K562 (cell line): ENCODE data around the gene ZDHHC14. TPM values are rescaled to one million over a fixed set of nuclear protein-coding genes. Genes with fewer than 3 reads are reported as not detected.

Experiments used
- ATAC-seq: fragments of 200-7000 bp; cut with Tn5 transposase; 3 replicates; pipeline ENCODE4 v1.9.1; 2020; ENCODE audit warnings: moderate library complexity
- BruUV-seq: library from RNA; stranded (reverse); fragments of 400-500 nt; replicated peaks from 2 replicates; lab custom pipeline; 2021; lab: Mats Ljungman, UMichigan
- CTCF ChIA-PET: fragments of 300-600 bp; formaldehyde crosslinking; extraction: SDS; loops from one replicate; lab custom pipeline; 2021; ENCODE audit warnings: low intra/inter-chr PET ratio; lab: Yijun Ruan, JAX
- POLR2A ChIA-PET: fragments of 300-600, 350-650 bp; sonication (Branson Sonifier 250); formaldehyde crosslinking; extraction: SDS; loops from one replicate; lab custom pipeline; 2021; ENCODE audit warnings: antibody characterized with exemption, inconsistent platforms; lab: Yijun Ruan, JAX
- DNase-seq, 4 experiments: peaks; one replicate each; pipeline versions ENCODE4 v3.0.0 to v3.0.0-alpha.2; 2011 to 2018; ENCODE audit warnings: low spot score in 3 of 4, mixed read lengths in 3 of 4; ENCODE audit errors: extremely low read depth in 1 of 4
- FAIRE-seq: peaks from 2 replicates; lab custom pipeline; 2011; peaks lifted over from hg19 to GRCh38; lab: Jason Lieb, UNC
- H2AFZ ChIP-seq: 2 replicates; pipeline ENCODE4 v1.6.0; 2011; ENCODE audit warnings: low read depth, low read length, control low read depth, inconsistent platforms
- H3K27ac ChIP-seq: fragments of 200-600 bp; 3 replicates; pipeline ENCODE4 v1.8.0; 2011; ENCODE audit warnings: low read depth, mild to moderate bottlenecking, control low read depth, inconsistent platforms, low read length, moderate library complexity, mixed read lengths; ENCODE audit errors: extremely low read depth
- H3K27me3 ChIP-seq, 2 experiments: fragments of 300-600 bp in 1 of 2; 2 replicates in 1 of 2; 3 replicates in 1 of 2; pipeline versions ENCODE4 v1.6.0 to v1.8.0; 2011; ENCODE audit warnings: inconsistent platforms in 2 of 2, low read length in 2 of 2, mild to moderate bottlenecking in 1 of 2, mixed read lengths in 1 of 2, moderate library complexity in 1 of 2; ENCODE audit not compliant: control insufficient read depth in 2 of 2, insufficient read depth in 2 of 2
- H3K36me3 ChIP-seq: fragments of 300-600 bp; 3 replicates; pipeline ENCODE4 v1.8.0; 2011; ENCODE audit warnings: mild to moderate bottlenecking, low read length, inconsistent platforms; ENCODE audit not compliant: control insufficient read depth, insufficient read depth
- H3K4me1 ChIP-seq, 2 experiments: fragments of 200-600 bp in 1 of 2; replicated peaks in 1 of 2; 2 replicates in 1 of 2; 3 replicates in 1 of 2; pipeline versions ENCODE4 v1.5.1 to v1.8.0; 2011; ENCODE audit warnings: inconsistent platforms in 2 of 2, low read length in 2 of 2, mild to moderate bottlenecking in 1 of 2, mixed read lengths in 1 of 2, moderate library complexity in 1 of 2; ENCODE audit not compliant: control insufficient read depth in 2 of 2, insufficient read depth in 2 of 2
- H3K4me2 ChIP-seq: 2 replicates; pipeline ENCODE4 v1.6.1; 2011; ENCODE audit warnings: low read length, control low read depth, inconsistent platforms, mixed read lengths; ENCODE audit not compliant: insufficient read depth
- H3K4me3 ChIP-seq: fragments of 200-600 bp; sonication (generic), shearing (Covaris generic); 2 replicates; pipeline ENCODE4 v1.5.1; 2016; ENCODE audit warnings: control low read depth, inconsistent platforms
- H3K79me2 ChIP-seq: fragments of 200-600 bp; 3 replicates; pipeline ENCODE4 v1.8.0; 2011; ENCODE audit warnings: low read length, inconsistent platforms; ENCODE audit not compliant: control insufficient read depth, insufficient read depth
- H3K9ac ChIP-seq, 2 experiments: 2 replicates each; pipeline versions ENCODE4 v1.6.0 to v1.6.1; 2011; ENCODE audit warnings: low read depth in 2 of 2, low read length in 2 of 2, control low read depth in 1 of 2, inconsistent platforms in 1 of 2, mild to moderate bottlenecking in 1 of 2, mixed read lengths in 1 of 2; ENCODE audit not compliant: insufficient read depth in 1 of 2
- H3K9me1 ChIP-seq: one replicate; pipeline ENCODE4 v1.6.0; 2011; ENCODE audit warnings: inconsistent platforms, mild to moderate bottlenecking, low read length, moderate library complexity; ENCODE audit not compliant: control insufficient read depth, insufficient read depth
- H3K9me3 ChIP-seq: replicated peaks from 2 replicates; pipeline ENCODE4 v1.5.1; 2011; ENCODE audit warnings: low read depth, low read length, inconsistent platforms; ENCODE audit not compliant: control insufficient read depth, insufficient read depth
- H4K20me1 ChIP-seq: replicated peaks from 2 replicates; pipeline ENCODE4 v1.6.1; 2011; ENCODE audit warnings: low read length, inconsistent platforms, mixed read lengths; ENCODE audit not compliant: control insufficient read depth, insufficient read depth
- BMI1 ChIP-seq: fragments of 150-350 bp; IDR thresholded peaks from 2 replicates; pipeline ENCODE4 v1.6.1; 2014; ENCODE audit warnings: low read length
- CBX8 ChIP-seq: fragments of 200-600 bp; sonication (generic); IDR thresholded peaks from 2 replicates; pipeline ENCODE4 v1.6.1; 2012; ENCODE audit warnings: borderline replicate concordance, mixed run types, low read depth, mild to moderate bottlenecking, moderate library complexity, mixed read lengths, low read length, control low read depth, inconsistent platforms; ENCODE audit not compliant: poor library complexity, severe bottlenecking; ENCODE audit errors: extremely low read depth
- HINFP ChIP-seq: fragments of 450-650 bp; conservative IDR thresholded peaks from 2 replicates; pipeline ENCODE4 v1.6.1; 2016; ENCODE audit warnings: missing genetic modification characterization, low read depth, mild to moderate bottlenecking, control low read depth, missing compliant biosample characterization
- NFIC ChIP-seq: fragments of 450-650 bp; IDR thresholded peaks from 2 replicates; pipeline ENCODE4 v1.6.1; 2017; ENCODE audit warnings: mild to moderate bottlenecking, inconsistent platforms
- POLR2H ChIP-seq: IDR thresholded peaks from 2 replicates; pipeline ENCODE4 v1.6.1; 2016; ENCODE audit warnings: missing genetic modification characterization, low read depth, mild to moderate bottlenecking, control low read depth, missing compliant biosample characterization, moderate library complexity
- PRPF4 ChIP-seq: fragments of 200-400 bp; formaldehyde crosslinking; IDR thresholded peaks from one replicate; pipeline ENCODE4 v1.6.1; 2017; ENCODE audit warnings: low read length, low read depth, mild to moderate bottlenecking; ENCODE audit not compliant: insufficient read depth, poor library complexity, severe bottlenecking
- WGBS: fragments of 100-300 bp; shearing (Covaris generic); methylation state at CpG from one replicate; pipeline ENCODE4 v1.1.6; 2016; ENCODE audit warnings: low coverage, mixed read lengths; ENCODE audit not compliant: insufficient coverage; ENCODE audit errors: missing lambda C conversion rate; 5-methylcytosine and 5-hydroxymethylcytosine counted together
- in situ Hi-C: fragments of 300-500 bp; cut with MboI; formaldehyde crosslinking; loops from 4 replicates; pipeline ENCODE4 v1.15.0; 2018; ENCODE audit warnings: inconsistent platforms, mixed read lengths
- intact Hi-C: fragments of 100-400 bp; cut with micrococcal nuclease; formaldehyde crosslinking; loops from 2 replicates; pipeline ENCODE4 v1.14.2; 2022
- polyA plus RNA-seq, 8 experiments: library from polyadenylated mRNA; depleted of rRNA in 4 of 8; stranded (reverse) in 5 of 8; unstranded in 3 of 8; fragments of >200 nt; fragmentation: Nextera tagmentation in 2 of 8; fragmentation: Illumina TruSeq in 1 of 8; extraction: Ambion mirVana in 2 of 8; extraction: Trizol in 1 of 8; gene quantifications; 2 replicates each; pipeline versions ENCODE4 v1.2.1 to v1.2.3, GENCODE V29; 2011 to 2014; ENCODE audit warnings: inconsistent platforms in 1 of 8, missing spikeins in 1 of 8
- total RNA-seq, 7 experiments: library from RNA; depleted of rRNA in 6 of 7; stranded (reverse); fragments of >200 nt in 6 of 7; fragmentation: Illumina TruSeq in 2 of 7; extraction: Trizol in 2 of 7; gene quantifications; 2 replicates each; pipeline versions ENCODE4 v1.2.1 to v1.2.3, GENCODE V29; 2011 to 2021; ENCODE audit warnings: low replicate concordance in 1 of 7

ZDHHC14 gene
- total and polyA plus RNA-seq, 9 of the 15 experiments (the other 6 are each of a cell fraction or from before 2014, with no cell fraction given): 0.92 to 23.1 (median 13.8) TPM

GRCh38 chr6:157721830-157722229 is 340.8 kb downstream of the ZDHHC14 start:
- 27% methylated on average over 8 of the region's 8 CpGs for WGBS
- Histone ChIP-seq H3K9ac (peak overlapping the region in 1 of 2 experiments; percentile 50; a peak in 1 of 4 replicates), H3K4me3 (no peak overlapping the region), H3K36me3 (no peaks in the 10 kb centered on the region), H4K20me1 (no peaks in the 10 kb centered on the region), H3K4me2 (no peak overlapping the region), H3K27ac (no peak overlapping the region), H3K27me3 (peaks cover 9 to 10% of the 10 kb centered on the region in 2 experiments; a peak in 4 of 5 replicates), H3K9me3 (0 out of 2 replicates have a peak, but pooled peaks cover 9% of the 10 kb centered on the region), H3K4me1 (peaks cover 0 to 8% of the 10 kb centered on the region in 2 experiments; a peak in 2 of 5 replicates), H2AFZ (peak overlapping the region; percentile 68), H3K9me1 (no peaks in the 10 kb centered on the region), H3K79me2 (no peaks in the 10 kb centered on the region)
- ATAC-seq (no peak), DNase-seq (no peak), FAIRE-seq (no peak)
- in situ Hi-C loops: no loop called here
- CTCF ChIA-PET: no interaction called here
- POLR2A ChIA-PET: no interaction called here
- intact Hi-C loops: no loop called here
- TF ChIP-seq HINFP (tag) (peak; percentile 82), BMI1 (no peak)
- TF ChIP-seq, all 486 proteins: peak for 1
- no TSS peak for BruUV-seq

- in situ Hi-C loops: no loop called here
- ChIA-PET POLR2A (no interaction called here), CTCF (no interaction called here)
- H3K27me3 ChIP-seq: peaks cover 9 to 10% of the 10 kb centered on the region in 2 experiments; a peak in 4 of 5 replicates
- H3K9me1 ChIP-seq: no peaks in the 10 kb centered on the region
- no peaks in the 10 kb centered on the region for H3K36me3 ChIP-seq
- H4K20me1 ChIP-seq: no peaks in the 10 kb centered on the region
- 0 out of 2 replicates have a peak overlapping the region, but pooled peaks have one; percentile 10 for H2AFZ ChIP-seq
- no peak overlapping the region for H3K9ac ChIP-seq
- DNase-seq (no peak), ATAC-seq (no peak), FAIRE-seq (no peak)
- H3K79me2 ChIP-seq: no peaks in the 10 kb centered on the region
- no TSS peak for BruUV-seq
- WGBS: 14% methylated on average over 4 of the region's 4 CpGs
- H3K27ac ChIP-seq: no peak overlapping the region
- TF ChIP-seq NFIC (no peak), POLR2H (no peak), PRPF4 (no peak), CBX8 (no peak)
- peaks cover 0 to 4% of the 10 kb centered on the region in 2 experiments; a peak in 1 of 5 replicates for H3K4me1 ChIP-seq
- intact Hi-C loops: no loop called here
- H3K9me3 ChIP-seq: 0 out of 2 replicates have a peak, but pooled peaks cover 9% of the 10 kb centered on the region
- H3K4me3 ChIP-seq: no peak overlapping the region
- H3K4me2 ChIP-seq: no peak overlapping the region
These were observed 342.4 kb downstream of the ZDHHC14 start for GRCh38 chr6:157723376-157723775.
